GM12878 (cell line): ENCODE results near the gene LRCH4. TPM values are rescaled to one million over a fixed set of nuclear protein-coding genes. Genes with fewer than 3 reads are reported as not detected.

Experiments used
- ATAC-seq: fragments of 200-7000 bp; cut with Tn5 transposase; 3 replicates; pipeline ENCODE4 v1.9.1; 2020; ENCODE audit warnings: mild to moderate bottlenecking, moderate library complexity
- BruUV-seq: library from RNA; stranded (reverse); fragments of 400-500 nt; replicated peaks from 2 replicates; lab custom pipeline; 2021; lab: Mats Ljungman, UMichigan
- CTCF ChIA-PET: fragments of 300-600 bp; sonication (Branson Sonifier 250); formaldehyde crosslinking; extraction: SDS; loops from one replicate; lab custom pipeline; 2021; ENCODE audit warnings: inconsistent platforms; lab: Yijun Ruan, JAX
- POLR2A ChIA-PET: fragments of 350-600 bp; formaldehyde crosslinking; extraction: SDS; loops from one replicate; lab custom pipeline; 2021; ENCODE audit warnings: inconsistent platforms; lab: Charles Lee
- RAD21 ChIA-PET: fragments of 300-600 bp; sonication (Branson Sonifier 250); formaldehyde crosslinking; loops from one replicate; lab custom pipeline; 2023; ENCODE audit warnings: antibody characterized with exemption; ENCODE audit not compliant: unreplicated experiment; lab: Charles Lee
- SMC1A ChIA-PET: fragments of 300-600 bp; sonication (Branson Sonifier 250); formaldehyde crosslinking; loops from one replicate; lab custom pipeline; 2023; ENCODE audit not compliant: unreplicated experiment, uncharacterized antibody; lab: Charles Lee
- DNase-seq: peaks from one replicate; pipeline ENCODE4 v3.0.0-alpha.2; 2011; ENCODE audit warnings: low read depth, low spot score
- FAIRE-seq: peaks from 3 replicates; lab custom pipeline; 2011; peaks lifted over from hg19 to GRCh38; lab: Jason Lieb, UNC
- H2AFZ ChIP-seq: 2 replicates; pipeline ENCODE4 v1.6.0; 2011; ENCODE audit warnings: low read depth, low read length, control low read depth; ENCODE audit not compliant: control insufficient read depth
- H3K27ac ChIP-seq: 2 replicates; pipeline ENCODE4 v1.5.1; 2011; ENCODE audit warnings: control low read depth; ENCODE audit not compliant: control insufficient read depth, insufficient read depth
- H3K27me3 ChIP-seq, 2 experiments: replicated peaks in 1 of 2; 2 replicates each; pipeline versions ENCODE4 v1.6.0 to v1.6.1; 2011; ENCODE audit warnings: low read length in 1 of 2; ENCODE audit not compliant: control insufficient read depth in 2 of 2, insufficient read depth in 2 of 2
- H3K36me3 ChIP-seq, 2 experiments: 2 replicates each; pipeline ENCODE4 v1.5.1; 2011; ENCODE audit warnings: low read length in 1 of 2; ENCODE audit not compliant: control insufficient read depth in 2 of 2, insufficient read depth in 2 of 2
- H3K4me1 ChIP-seq: 2 replicates; pipeline ENCODE4 v1.6.1; 2011; ENCODE audit warnings: mild to moderate bottlenecking, low read length, moderate library complexity, mixed read lengths; ENCODE audit not compliant: control insufficient read depth, insufficient read depth
- H3K4me2 ChIP-seq: 2 replicates; pipeline ENCODE4 v1.6.0; 2011; ENCODE audit warnings: control low read depth; ENCODE audit not compliant: control insufficient read depth, insufficient read depth
- H3K4me3 ChIP-seq: fragments of 200-600 bp; sonication (generic); 2 replicates; pipeline ENCODE4 v1.5.1; 2016
- H3K79me2 ChIP-seq: 2 replicates; pipeline ENCODE4 v1.6.0; 2011; ENCODE audit warnings: low read length; ENCODE audit not compliant: control insufficient read depth, insufficient read depth
- H3K9ac ChIP-seq: 2 replicates; pipeline ENCODE4 v1.8.0; 2011; ENCODE audit warnings: low read length, control low read depth, mixed read lengths; ENCODE audit not compliant: control insufficient read depth, insufficient read depth
- H3K9me3 ChIP-seq: replicated peaks from 3 replicates; pipeline ENCODE4 v1.5.1; 2011; ENCODE audit warnings: mild to moderate bottlenecking, low read length; ENCODE audit not compliant: control insufficient read depth, insufficient read depth
- H4K20me1 ChIP-seq: 2 replicates; pipeline ENCODE4 v1.6.0; 2011; ENCODE audit not compliant: control insufficient read depth, insufficient read depth
- BACH1 ChIP-seq: fragments of 450-650 bp; IDR thresholded peaks from 2 replicates; pipeline ENCODE4 v1.6.1; 2017; ENCODE audit warnings: mild to moderate bottlenecking, borderline replicate concordance
- CHD1 ChIP-seq: IDR thresholded peaks from 2 replicates; pipeline ENCODE4 v1.6.1; 2012; ENCODE audit warnings: low read depth, low read length, improper control_type of control experiment
- HDGF ChIP-seq: fragments of 450-650 bp; IDR thresholded peaks from 2 replicates; pipeline ENCODE4 v1.6.1; 2016; ENCODE audit warnings: antibody characterized with exemption
- NR2C2 ChIP-seq: IDR thresholded peaks from 2 replicates; pipeline ENCODE4 v1.6.1; 2011; ENCODE audit warnings: borderline replicate concordance, low read depth; ENCODE audit not compliant: control insufficient read depth, insufficient read length
- NRF1 ChIP-seq: conservative IDR thresholded peaks from 2 replicates; pipeline ENCODE4 v1.6.1; 2011; ENCODE audit warnings: mild to moderate bottlenecking, low read depth, low read length, improper control_type of control experiment
- PAX5 ChIP-seq: IDR thresholded peaks from 2 replicates; pipeline ENCODE4 v1.6.1; 2011; ENCODE audit warnings: low read depth, low read length, borderline replicate concordance
- RAD51 ChIP-seq: fragments of 450-650 bp; IDR thresholded peaks from 2 replicates; pipeline ENCODE4 v1.6.1; 2016; ENCODE audit warnings: moderate library complexity, mild to moderate bottlenecking, inconsistent platforms
- SIN3A ChIP-seq: IDR thresholded peaks from 2 replicates; pipeline ENCODE4 v1.6.1; 2012; ENCODE audit warnings: low read depth, low read length, improper control_type of control experiment
- SREBF1 ChIP-seq: IDR thresholded peaks from 2 replicates; pipeline ENCODE4 v1.6.1; 2012; ENCODE audit warnings: mild to moderate bottlenecking, low read length
- WRNIP1 ChIP-seq: IDR thresholded peaks from 2 replicates; pipeline ENCODE4 v1.6.1; 2011; ENCODE audit warnings: low read depth, low read length, improper control_type of control experiment, borderline replicate concordance
- ZNF274 ChIP-seq: IDR thresholded peaks from one replicate; pipeline ENCODE4 v1.8.0; 2011; ENCODE audit not compliant: insufficient read length, insufficient read depth
- ZSCAN29 ChIP-seq: fragments of 450-650 bp; IDR thresholded peaks from 2 replicates; pipeline ENCODE4 v1.6.1; 2017; ENCODE audit warnings: mild to moderate bottlenecking, moderate library complexity
- whole genome bisulfite sequencing: methylation state at CpG from one replicate; pipeline ENCODE4 v1.1.6; 2016; ENCODE audit warnings: low lambda C conversion rate; ENCODE audit not compliant: insufficient replicate concordance, insufficient coverage; ENCODE audit errors: missing lambda C conversion rate; 5-methylcytosine and 5-hydroxymethylcytosine counted together
- in situ Hi-C: fragments of 300-500 bp; cut with MboI; formaldehyde crosslinking; loops from 9 replicates; pipeline ENCODE4 v1.14.3; 2018; ENCODE audit warnings: mixed read lengths
- intact Hi-C: fragments of 100-400 bp; cut with micrococcal nuclease; formaldehyde crosslinking; loops from one replicate; pipeline ENCODE4 v1.14.2; 2022; ENCODE audit not compliant: unreplicated experiment
- polyA plus RNA-seq, 11 experiments: library from polyadenylated mRNA; depleted of rRNA in 4 of 11; unstranded in 6 of 11; stranded (reverse) in 5 of 11; fragments of >200 nt; fragmentation: Nextera tagmentation in 4 of 11; fragmentation: Illumina TruSeq in 1 of 11; extraction: Ambion mirVana in 4 of 11; extraction: Trizol in 1 of 11; gene quantifications; 1 replicate in 1 of 11; 2 replicates in 10 of 11; pipeline versions ENCODE4 v1.2.1 to v1.2.3, GENCODE V29; 2011 to 2016; ENCODE audit warnings: inconsistent platforms in 2 of 11, missing spikeins in 2 of 11, low read depth in 1 of 11
- total RNA-seq, 4 experiments: library from RNA; depleted of rRNA in 3 of 4; stranded (reverse); fragments of >200 nt in 3 of 4; fragmentation: Illumina TruSeq in 1 of 4; extraction: Trizol in 1 of 4; gene quantifications; 2 replicates each; pipeline versions ENCODE4 v1.2.1 to v1.2.3, GENCODE V29; 2013 to 2021
- TF ChIP-seq, protein P1 (sequence below): fragments of 450-650 bp; formaldehyde crosslinking; IDR thresholded peaks from 2 replicates; pipeline ENCODE4 v1.4.0; 2022; ENCODE audit warnings: mild to moderate bottlenecking, moderate library complexity
- TF ChIP-seq, protein P2 (sequence below): IDR thresholded peaks from 2 replicates; pipeline ENCODE4 v1.6.1; 2012; ENCODE audit warnings: low read depth, low read length, improper control_type of control experiment
- TF ChIP-seq, protein P3 (sequence below): fragments of 150-350 bp; IDR thresholded peaks from 2 replicates; pipeline ENCODE4 v1.6.1; 2014; ENCODE audit warnings: mild to moderate bottlenecking, low read depth, low read length

Gene LRCH4
- total and polyA plus RNA-seq, 10 of the 15 experiments (the other 5 are each of a cell fraction or from before 2014, with no cell fraction given) = 0.58 to 96.7 (median 28.4) TPM

DNA sequence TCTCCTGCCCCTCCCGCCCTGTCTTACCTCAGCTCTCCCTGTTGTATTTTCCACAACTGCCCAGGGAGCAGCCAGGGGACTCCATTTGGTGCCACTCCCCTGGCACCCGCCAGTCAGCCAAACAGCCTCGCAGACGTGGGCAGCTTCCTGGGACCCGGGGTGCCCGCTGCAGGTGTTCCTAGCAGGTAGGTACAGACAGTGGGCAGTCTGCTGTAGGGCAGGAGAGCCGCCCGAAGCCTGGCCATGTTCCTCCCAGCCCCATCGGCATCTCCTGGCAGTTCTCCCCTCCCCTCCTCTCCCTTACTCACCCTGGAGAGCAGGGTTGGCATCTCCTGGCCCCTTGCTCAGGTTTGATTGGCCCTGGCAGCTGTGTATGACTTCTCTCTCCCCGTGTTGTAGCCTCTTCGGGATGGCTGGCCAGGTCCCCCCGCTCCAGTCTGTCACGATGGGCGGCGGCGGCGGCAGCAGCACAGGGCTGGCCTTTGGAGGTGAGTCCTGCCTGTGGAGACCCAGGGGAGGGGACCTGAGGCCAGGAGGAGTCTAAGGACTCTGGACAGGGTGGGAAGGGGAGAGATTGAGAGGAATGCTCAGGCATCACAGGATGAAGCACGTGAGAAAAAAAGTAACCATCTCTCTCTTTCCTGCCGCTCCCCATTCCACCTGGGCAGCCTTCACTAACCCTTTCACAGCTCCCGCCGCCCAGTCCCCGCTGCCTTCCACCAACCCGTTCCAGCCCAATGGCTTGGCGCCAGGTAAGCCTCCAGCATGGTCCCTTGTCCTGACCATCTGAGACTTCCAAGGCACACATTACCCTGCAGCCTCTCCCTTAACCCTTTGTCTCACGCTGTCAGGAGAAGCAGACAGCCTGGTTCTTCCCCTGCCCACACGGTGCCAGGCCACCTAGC is 23.5 kb downstream of the LRCH4 start (continued):
- no peak for TF ChIP-seq HDGF
- TF ChIP-seq, protein P1, sequence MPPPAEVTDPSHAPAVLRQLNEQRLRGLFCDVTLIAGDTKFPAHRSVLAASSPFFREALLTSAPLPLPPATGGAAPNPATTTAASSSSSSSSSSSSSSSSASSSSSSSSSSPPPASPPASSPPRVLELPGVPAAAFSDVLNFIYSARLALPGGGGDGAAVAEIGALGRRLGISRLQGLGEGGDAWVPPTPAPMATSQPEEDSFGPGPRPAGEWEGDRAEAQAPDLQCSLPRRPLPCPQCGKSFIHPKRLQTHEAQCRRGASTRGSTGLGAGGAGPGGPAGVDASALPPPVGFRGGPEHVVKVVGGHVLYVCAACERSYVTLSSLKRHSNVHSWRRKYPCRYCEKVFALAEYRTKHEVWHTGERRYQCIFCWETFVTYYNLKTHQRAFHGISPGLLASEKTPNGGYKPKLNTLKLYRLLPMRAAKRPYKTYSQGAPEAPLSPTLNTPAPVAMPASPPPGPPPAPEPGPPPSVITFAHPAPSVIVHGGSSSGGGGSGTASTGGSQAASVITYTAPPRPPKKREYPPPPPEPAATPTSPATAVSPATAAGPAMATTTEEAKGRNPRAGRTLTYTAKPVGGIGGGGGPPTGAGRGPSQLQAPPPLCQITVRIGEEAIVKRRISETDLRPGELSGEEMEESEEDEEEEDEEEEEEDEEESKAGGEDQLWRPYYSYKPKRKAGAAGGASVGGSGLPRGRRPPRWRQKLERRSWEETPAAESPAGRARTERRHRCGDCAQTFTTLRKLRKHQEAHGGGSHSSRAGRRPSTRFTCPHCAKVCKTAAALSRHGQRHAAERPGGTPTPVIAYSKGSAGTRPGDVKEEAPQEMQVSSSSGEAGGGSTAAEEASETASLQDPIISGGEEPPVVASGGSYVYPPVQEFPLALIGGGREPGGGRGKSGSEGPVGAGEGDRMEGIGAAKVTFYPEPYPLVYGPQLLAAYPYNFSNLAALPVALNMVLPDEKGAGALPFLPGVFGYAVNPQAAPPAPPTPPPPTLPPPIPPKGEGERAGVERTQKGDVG (CRISPR knock-in tag) = no peak
- TF ChIP-seq, all 136 proteins: peak for 0

DNA sequence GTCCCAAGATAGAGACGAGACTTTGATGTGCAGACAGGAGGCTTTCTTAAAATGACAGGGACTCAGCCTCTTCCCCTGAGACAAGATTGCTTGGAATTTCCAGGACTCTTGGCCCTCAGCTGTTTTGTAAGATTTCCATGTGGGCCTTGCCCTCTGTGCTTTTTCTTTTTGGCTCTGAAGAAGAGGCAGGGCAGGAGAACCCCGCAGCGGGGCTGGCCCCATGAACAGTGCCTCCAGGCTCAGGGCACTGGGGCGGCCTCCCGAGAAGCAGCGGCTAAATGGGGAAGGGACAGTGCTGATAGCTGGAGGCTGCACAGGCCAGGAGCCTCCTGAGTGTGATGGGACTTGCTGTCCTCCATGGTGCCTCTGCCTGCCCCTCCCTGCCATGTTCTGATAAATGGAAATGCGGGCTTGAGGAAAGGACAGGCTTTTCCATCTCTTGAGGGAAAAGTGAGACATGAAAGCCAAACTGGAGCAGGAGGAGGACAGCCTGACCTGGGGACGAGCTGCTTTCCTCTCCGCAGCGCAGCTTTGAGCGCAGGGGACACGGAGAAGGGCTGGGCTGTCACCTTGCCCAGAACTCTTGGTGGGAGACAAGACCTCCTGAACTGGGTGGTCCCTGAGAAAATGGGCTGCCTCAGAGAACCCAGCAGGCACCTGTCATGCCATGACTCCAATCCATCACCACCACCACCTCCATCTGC is 24.3 kb downstream of the LRCH4 start:
- Histone ChIP-seq H3K27me3 (no peaks in the 10 kb centered on the region), H3K4me1 (no peaks in the 10 kb centered on the region; the same call in 1 of the 2 replicates), H2AFZ (no peak overlapping the region), H3K36me3 (peaks cover 18 to 28% of the 10 kb centered on the region in 2 experiments; a peak in 3 of 4 replicates), H3K4me2 (no peak overlapping the region), H3K9ac (no peak overlapping the region), H3K4me3 (no peak overlapping the region), H4K20me1 (no peaks in the 10 kb centered on the region), H3K79me2 (no peaks in the 10 kb centered on the region), H3K27ac (no peak overlapping the region), H3K9me3 (no peaks in the 10 kb centered on the region)
- no TSS peak for BruUV-seq
- CTCF ChIA-PET = interaction anchor here (0.6 to 12.6 kb wide), 7 partner anchors 14 to 290 kb away, joined by 3 to 190 read pairs (median 5); partner anchors contain the start of genes FBXO24, LRCH4, NYAP1 and TSC22D4
- SMC1A ChIA-PET = interaction anchor here (0.9 to 8.5 kb wide), 4 partner anchors 15 to 69 kb away, joined by 3 to 127 read pairs (median 4); no protein-coding TSS in a partner anchor
- ATAC-seq (no peak), DNase-seq (no peak), FAIRE-seq (no peak)
- RAD21 ChIA-PET = interaction anchor here (1.1 to 4.2 kb wide), 2 partner anchors 16 to 83 kb away, joined by 3 to 90 read pairs; partner anchors contain the start of gene TSC22D4
- POLR2A ChIA-PET = interaction anchor here (0.7 kb wide), 1 partner anchor 17 kb away, joined by 4 read pairs; no protein-coding TSS in a partner anchor
- intact Hi-C loops (loop anchor here (5.0 kb wide), 1 partner anchor 131 kb away; the partner anchor contains the start of gene GIGYF1), in situ Hi-C loops (no loop called here)
- WGBS = 98% methylated on average over 12 of the region's 12 CpGs
- no peak for TF ChIP-seq NRF1
- TF ChIP-seq PAX5 = no peak
- no peak for TF ChIP-seq NR2C2
- TF ChIP-seq RAD51 = no peak
- TF ChIP-seq ZSCAN29 = no peak
- TF ChIP-seq, protein P2, sequence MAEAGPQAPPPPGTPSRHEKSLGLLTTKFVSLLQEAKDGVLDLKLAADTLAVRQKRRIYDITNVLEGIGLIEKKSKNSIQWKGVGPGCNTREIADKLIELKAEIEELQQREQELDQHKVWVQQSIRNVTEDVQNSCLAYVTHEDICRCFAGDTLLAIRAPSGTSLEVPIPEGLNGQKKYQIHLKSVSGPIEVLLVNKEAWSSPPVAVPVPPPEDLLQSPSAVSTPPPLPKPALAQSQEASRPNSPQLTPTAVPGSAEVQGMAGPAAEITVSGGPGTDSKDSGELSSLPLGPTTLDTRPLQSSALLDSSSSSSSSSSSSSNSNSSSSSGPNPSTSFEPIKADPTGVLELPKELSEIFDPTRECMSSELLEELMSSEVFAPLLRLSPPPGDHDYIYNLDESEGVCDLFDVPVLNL = no peak
- no peak for TF ChIP-seq BACH1
- no peak for TF ChIP-seq SIN3A
- no peak for TF ChIP-seq CHD1
- no peak for TF ChIP-seq ZNF274
- no peak for TF ChIP-seq WRNIP1
- TF ChIP-seq, protein P3, sequence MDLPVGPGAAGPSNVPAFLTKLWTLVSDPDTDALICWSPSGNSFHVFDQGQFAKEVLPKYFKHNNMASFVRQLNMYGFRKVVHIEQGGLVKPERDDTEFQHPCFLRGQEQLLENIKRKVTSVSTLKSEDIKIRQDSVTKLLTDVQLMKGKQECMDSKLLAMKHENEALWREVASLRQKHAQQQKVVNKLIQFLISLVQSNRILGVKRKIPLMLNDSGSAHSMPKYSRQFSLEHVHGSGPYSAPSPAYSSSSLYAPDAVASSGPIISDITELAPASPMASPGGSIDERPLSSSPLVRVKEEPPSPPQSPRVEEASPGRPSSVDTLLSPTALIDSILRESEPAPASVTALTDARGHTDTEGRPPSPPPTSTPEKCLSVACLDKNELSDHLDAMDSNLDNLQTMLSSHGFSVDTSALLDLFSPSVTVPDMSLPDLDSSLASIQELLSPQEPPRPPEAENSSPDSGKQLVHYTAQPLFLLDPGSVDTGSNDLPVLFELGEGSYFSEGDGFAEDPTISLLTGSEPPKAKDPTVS = no peak
- no peak for TF ChIP-seq SREBF1
